Smooth muscle cell (in vitro differentiated cells): ENCODE measurements around the gene PAQR6. TPM values are rescaled to one million over a fixed set of nuclear protein-coding genes. Genes with fewer than 3 reads are reported as not detected.

ENCODE experiments used
- DNase-seq: peaks from one replicate; lab custom pipeline; 2025; ENCODE audit not compliant: unreplicated experiment; lab: John Stamatoyannopoulos, UW
- H2AFZ ChIP-seq: fragments of 200-600 bp; sonication (generic); 2 replicates; pipeline ENCODE4 v1.6.0; 2016; ENCODE audit warnings: antibody characterized with exemption, low read depth, mild to moderate bottlenecking
- H3F3A ChIP-seq: fragments of 200-600 bp; sonication (generic); 2 replicates; pipeline ENCODE4 v1.6.0; 2017; ENCODE audit warnings: antibody characterized with exemption, low read depth
- H3K27ac ChIP-seq: fragments of 200-600 bp; sonication (generic); 2 replicates; pipeline ENCODE4 v1.5.1; 2016; ENCODE audit warnings: low read depth, mild to moderate bottlenecking
- H3K27me3 ChIP-seq: fragments of 200-600 bp; sonication (generic); 2 replicates; pipeline ENCODE4 v1.6.1; 2016; ENCODE audit warnings: low read depth, mild to moderate bottlenecking
- H3K36me3 ChIP-seq: fragments of 200-600 bp; sonication (generic); 2 replicates; pipeline ENCODE4 v1.5.1; 2016; ENCODE audit warnings: low read depth
- H3K4me1 ChIP-seq: fragments of 200-600 bp; sonication (generic); 2 replicates; pipeline ENCODE4 v1.5.1; 2016; ENCODE audit warnings: low read depth
- H3K4me2 ChIP-seq: fragments of 200-600 bp; sonication (generic); 2 replicates; pipeline ENCODE4 v1.6.0; 2016; ENCODE audit warnings: mild to moderate bottlenecking
- H3K4me3 ChIP-seq: fragments of 200-600 bp; sonication (generic); 2 replicates; pipeline ENCODE4 v1.5.1; 2016; ENCODE audit warnings: mild to moderate bottlenecking
- H3K79me2 ChIP-seq: fragments of 200-600 bp; sonication (generic); 2 replicates; pipeline ENCODE4 v1.6.0; 2016; ENCODE audit warnings: low read depth, mild to moderate bottlenecking
- H3K9ac ChIP-seq: fragments of 200-600 bp; sonication (generic); 2 replicates; pipeline ENCODE4 v1.6.0; 2016; ENCODE audit warnings: low read depth
- H3K9me3 ChIP-seq: fragments of 200-600 bp; sonication (generic); replicated peaks from 2 replicates; pipeline ENCODE4 v1.5.1; 2016; ENCODE audit warnings: low read depth
- H4K20me1 ChIP-seq: fragments of 200-600 bp; sonication (generic); 2 replicates; pipeline ENCODE4 v1.6.0; 2016; ENCODE audit warnings: low read depth
- CTCF ChIP-seq: fragments of 200-600 bp; sonication (generic); IDR thresholded peaks from 2 replicates; pipeline ENCODE4 v1.5.1; 2017; ENCODE audit warnings: borderline replicate concordance, mild to moderate bottlenecking, antibody characterized with exemption; ENCODE audit not compliant: insufficient read depth, poor library complexity, severe bottlenecking
- WGBS: methylation state at CpG from one replicate; pipeline ENCODE4 v1.1.7; 2016; ENCODE audit warnings: low lambda C conversion rate; 5-methylcytosine and 5-hydroxymethylcytosine counted together
- polyA plus RNA-seq: library from polyadenylated mRNA; unstranded; fragments of >200 nt; fragmentation: Nextera tagmentation; extraction: Ambion mirVana; gene quantifications from 2 replicates; pipeline ENCODE4 v1.2.1, GENCODE V29; 2016
- total RNA-seq: library from RNA; depleted of rRNA; stranded (reverse); fragments of >200 nt; gene quantifications from 2 replicates; pipeline ENCODE4 v1.2.3, GENCODE V29; 2014

PAQR6 gene
- total and polyA plus RNA-seq, 2 experiments from 2014 or later: 1.3 to 2.7 TPM

- Histone ChIP-seq H3K4me3 (no peak overlapping the region), H3K4me1 (no peaks in the 10 kb centered on the region), H4K20me1 (no peaks in the 10 kb centered on the region), H3F3A (no peaks in the 10 kb centered on the region), H3K4me2 (no peak overlapping the region), H3K9ac (no peak overlapping the region), H3K27me3 (no peaks in the 10 kb centered on the region), H3K36me3 (no peaks in the 10 kb centered on the region), H3K9me3 (no peaks in the 10 kb centered on the region), H3K79me2 (no peaks in the 10 kb centered on the region), H3K27ac (no peak overlapping the region), H2AFZ (no peak overlapping the region)
- no peak for DNase-seq
- WGBS: 71% methylated on average over 15 of the region's 15 CpGs
- TF ChIP-seq CTCF: no peak
Measured at GRCh38 chr1:156241311-156241811, 6.5 kb downstream of the PAQR6 start.

GRCh38 chr1:156238248-156238647 is 9.6 kb downstream of the PAQR6 start:
- Histone ChIP-seq H3K27ac (no peak overlapping the region), H3K4me1 (no peaks in the 10 kb centered on the region), H4K20me1 (no peaks in the 10 kb centered on the region), H3K9me3 (no peaks in the 10 kb centered on the region), H3K9ac (no peak overlapping the region), H3F3A (no peaks in the 10 kb centered on the region), H3K27me3 (no peaks in the 10 kb centered on the region), H3K79me2 (no peaks in the 10 kb centered on the region), H3K4me2 (no peak overlapping the region), H2AFZ (no peak overlapping the region), H3K4me3 (no peak overlapping the region), H3K36me3 (no peaks in the 10 kb centered on the region)
- TF ChIP-seq CTCF: no peak
- WGBS: 97% methylated on average over 5 of the region's 5 CpGs
- no peak for DNase-seq

GRCh38 chr1:156236164-156236563 is 11.7 kb downstream of the PAQR6 start:
- H3K79me2 ChIP-seq: no peaks in the 10 kb centered on the region
- no peak overlapping the region for H3K27ac ChIP-seq
- no peak overlapping the region for H3K9ac ChIP-seq
- H3K4me2 ChIP-seq: no peak overlapping the region
- no peak overlapping the region for H3K4me3 ChIP-seq
- H3F3A ChIP-seq: no peaks in the 10 kb centered on the region
- no peaks in the 10 kb centered on the region for H3K4me1 ChIP-seq
- WGBS: 96% methylated on average over 12 of the region's 12 CpGs
- H3K27me3 ChIP-seq: no peaks in the 10 kb centered on the region
- no peak overlapping the region for H2AFZ ChIP-seq
- no peaks in the 10 kb centered on the region for H3K36me3 ChIP-seq
- H4K20me1 ChIP-seq: no peaks in the 10 kb centered on the region
- TF ChIP-seq CTCF: no peak
- H3K9me3 ChIP-seq: no peaks in the 10 kb centered on the region
- DNase-seq: no peak

- DNase-seq: no peak
Measured at GRCh38 chr1:156233426-156234127, 14.3 kb downstream of the PAQR6 start.

More at GRCh38 chr1:156233426-156234127, 14.3 kb downstream of the PAQR6 start:
- WGBS: 46% methylated on average over 5 of the region's 5 CpGs
- Histone ChIP-seq H3K79me2 (no peaks in the 10 kb centered on the region), H4K20me1 (no peaks in the 10 kb centered on the region), H2AFZ (no peak overlapping the region), H3K4me3 (no peak overlapping the region), H3K27me3 (no peaks in the 10 kb centered on the region), H3K36me3 (no peaks in the 10 kb centered on the region), H3K4me2 (peak overlapping the region; percentile 63), H3K27ac (peak overlapping the region; percentile 96), H3K9ac (peak overlapping the region; percentile 79), H3F3A (no peaks in the 10 kb centered on the region), H3K4me1 (no peaks in the 10 kb centered on the region), H3K9me3 (no peaks in the 10 kb centered on the region)
- TF ChIP-seq CTCF: no peak
